HepG2 (cell line): ENCODE results near the gene NEGR1. TPM values are rescaled to one million over a fixed set of nuclear protein-coding genes. Genes with fewer than 3 reads are reported as not detected.

Source experiments
- ATAC-seq: fragments of 200-7000 bp; cut with Tn5 transposase; 3 replicates; pipeline ENCODE4 v1.9.1; 2020; ENCODE audit warnings: mild to moderate bottlenecking, moderate library complexity
- BruUV-seq: library from RNA; stranded (reverse); fragments of 400-500 nt; replicated peaks from 2 replicates; lab custom pipeline; 2021; lab: Mats Ljungman, UMichigan
- CTCF ChIA-PET: fragments of 300-600 bp; formaldehyde crosslinking; extraction: SDS; loops from one replicate; lab custom pipeline; 2021; ENCODE audit warnings: low total read pairs, inconsistent platforms, low intra/inter-chr PET ratio; lab: Yijun Ruan, JAX
- POLR2A ChIA-PET: fragments of 350-600 bp; sonication (Branson Sonifier 250); formaldehyde crosslinking; loops from one replicate; lab custom pipeline; 2020; ENCODE audit warnings: antibody characterized with exemption, inconsistent platforms; lab: Yijun Ruan, JAX
- DNase-seq: peaks from one replicate; pipeline ENCODE4 v3.0.0-alpha.2; 2015; ENCODE audit warnings: low spot score
- FAIRE-seq: peaks from 3 replicates; lab custom pipeline; 2011; peaks lifted over from hg19 to GRCh38; lab: Jason Lieb, UNC
- H2AFZ ChIP-seq: one replicate; pipeline ENCODE4 v1.6.1; 2011; ENCODE audit warnings: low read length, inconsistent platforms
- H3K27ac ChIP-seq: fragments of 300-600 bp; 3 replicates; pipeline ENCODE4 v1.8.0; 2011; ENCODE audit warnings: mixed run types, mild to moderate bottlenecking, mixed read lengths, low read length, inconsistent platforms; ENCODE audit not compliant: insufficient read depth; ENCODE audit errors: extremely low read length
- H3K27me3 ChIP-seq, 2 experiments: fragments of 200-600 bp in 1 of 2; 2 replicates in 1 of 2; 3 replicates in 1 of 2; pipeline versions ENCODE4 v1.6.0 to v1.8.0; 2011; ENCODE audit warnings: low read length in 2 of 2, mild to moderate bottlenecking in 2 of 2, moderate library complexity in 2 of 2, inconsistent platforms in 1 of 2; ENCODE audit not compliant: insufficient read depth in 2 of 2, control insufficient read depth in 1 of 2
- H3K36me3 ChIP-seq, 2 experiments: fragments of 200-600 bp in 1 of 2; replicated peaks in 1 of 2; 2 replicates in 1 of 2; 3 replicates in 1 of 2; pipeline versions ENCODE4 v1.5.1 to v1.8.0; 2011; ENCODE audit warnings: low read length in 2 of 2, inconsistent platforms in 1 of 2; ENCODE audit not compliant: insufficient read depth in 2 of 2, control insufficient read depth in 1 of 2
- H3K4me1 ChIP-seq: 2 replicates; pipeline ENCODE4 v1.5.1; 2012; ENCODE audit warnings: low read length, inconsistent platforms; ENCODE audit not compliant: insufficient read depth
- H3K4me2 ChIP-seq: 2 replicates; pipeline ENCODE4 v1.6.0; 2011; ENCODE audit warnings: low read depth, low read length, inconsistent platforms
- H3K4me3 ChIP-seq, 3 experiments: fragments of 200-600 bp in 1 of 3; sonication (generic), shearing (Covaris generic) in 1 of 3; replicated peaks in 1 of 3; 2 replicates each; pipeline ENCODE4 v1.5.1; 2011 to 2016; ENCODE audit warnings: low read length in 3 of 3, inconsistent platforms in 2 of 3, low read depth in 2 of 3, mild to moderate bottlenecking in 2 of 3, control low read depth in 1 of 3, mixed read lengths in 1 of 3; ENCODE audit not compliant: insufficient read depth in 1 of 3
- H3K79me2 ChIP-seq: one replicate; pipeline ENCODE4 v1.6.1; 2011; ENCODE audit warnings: low read length, inconsistent platforms; ENCODE audit not compliant: insufficient read depth
- H3K9ac ChIP-seq: 2 replicates; pipeline ENCODE4 v1.6.0; 2011; ENCODE audit warnings: mild to moderate bottlenecking, low read depth, low read length, inconsistent platforms; ENCODE audit not compliant: insufficient read depth
- H3K9me3 ChIP-seq: 2 replicates; pipeline ENCODE4 v1.5.1; 2012; ENCODE audit warnings: mild to moderate bottlenecking, low read length
- H4K20me1 ChIP-seq: 2 replicates; pipeline ENCODE4 v1.6.0; 2011; ENCODE audit warnings: inconsistent platforms, mild to moderate bottlenecking, low read length, moderate library complexity; ENCODE audit not compliant: insufficient read depth
- KAT2B ChIP-seq: fragments of 150-350 bp; IDR thresholded peaks from 2 replicates; pipeline ENCODE4 v1.6.1; 2014; ENCODE audit warnings: low read depth, low read length, borderline replicate concordance
- MAFF ChIP-seq: IDR thresholded peaks from 2 replicates; pipeline ENCODE4 v1.6.1; 2011; ENCODE audit warnings: low read depth, low read length, improper control_type of control experiment
- MAFK ChIP-seq, 2 experiments: IDR thresholded peaks in 1 of 2; conservative IDR thresholded peaks in 1 of 2; 2 replicates each; pipeline ENCODE4 v1.6.1; 2011; ENCODE audit warnings: improper control_type of control experiment in 2 of 2, low read length in 2 of 2
- MIER2 ChIP-seq: IDR thresholded peaks from 2 replicates; pipeline ENCODE4 v1.6.1; 2016; ENCODE audit warnings: missing biosample characterization, missing genetic modification reagents
- PCBP1 ChIP-seq: fragments of 200-400 bp; formaldehyde crosslinking; IDR thresholded peaks from 2 replicates; pipeline ENCODE4 v1.6.1; 2017; ENCODE audit warnings: mild to moderate bottlenecking, low read depth, low read length, borderline replicate concordance
- ZNF142 ChIP-seq: sonication (generic); formaldehyde crosslinking; IDR thresholded peaks from 2 replicates; pipeline ENCODE4 v1.4.0; 2020; ENCODE audit warnings: missing genetic modification reagents
- WGBS: methylation state at CpG from one replicate; pipeline ENCODE4 v1.1.6; 2017; ENCODE audit warnings: low lambda C conversion rate; 5-methylcytosine and 5-hydroxymethylcytosine counted together
- in situ Hi-C: cut with HindIII; loops from 2 replicates; pipeline ENCODE4 v1.10.0; 2017; ENCODE audit warnings: low pct_unique_long_range_greater_than_20kb; ENCODE audit not compliant: extremely low pct_ligation_motif_present
- intact Hi-C: fragments of 100-400 bp; cut with micrococcal nuclease; formaldehyde crosslinking; loops from one replicate; pipeline ENCODE4 v1.10.0; 2022; ENCODE audit not compliant: unreplicated experiment
- polyA plus RNA-seq, 8 experiments: library from polyadenylated mRNA; depleted of rRNA in 3 of 8; stranded (reverse) in 7 of 8; unstranded in 1 of 8; fragments of >200 nt; fragmentation: Illumina TruSeq in 4 of 8; extraction: Trizol in 4 of 8; gene quantifications; 2 replicates each; pipeline versions ENCODE4 v1.2.1 to v1.2.3, GENCODE V29; 2011 to 2016; ENCODE audit warnings: low read depth in 4 of 8, missing spikeins in 1 of 8, mixed read lengths in 1 of 8; ENCODE audit not compliant: insufficient read depth in 1 of 8
- total RNA-seq, 5 experiments: library from RNA; depleted of rRNA; stranded (reverse); fragments of >200 nt; fragmentation: Illumina TruSeq; extraction: Trizol; gene quantifications; 2 replicates each; pipeline ENCODE4 v1.2.3, GENCODE V29; 2016; ENCODE audit warnings: low read depth in 1 of 5

Gene NEGR1
- total and polyA plus RNA-seq, 2 of the 13 experiments (the other 11 are each of a cell fraction or from before 2014, with no cell fraction given): not detected

- ChIA-PET POLR2A (no interaction called here), CTCF (no interaction called here)
- Histone ChIP-seq H3K4me3 (no peak overlapping the region), H3K27ac (no peak overlapping the region), H4K20me1 (no peaks in the 10 kb centered on the region), H3K36me3 (no peaks in the 10 kb centered on the region), H3K9me3 (no peaks in the 10 kb centered on the region), H3K9ac (no peak overlapping the region), H3K4me1 (no peaks in the 10 kb centered on the region), H3K27me3 (no peaks in the 10 kb centered on the region), H3K79me2 (no peaks in the 10 kb centered on the region), H2AFZ (no peak overlapping the region), H3K4me2 (no peak overlapping the region)
- WGBS: 13% methylated on average over 3 of the region's 3 CpGs
- no TSS peak for BruUV-seq
- no peak for DNase-seq
- in situ Hi-C loops (no loop called here), intact Hi-C loops (no loop called here)
- FAIRE-seq: no peak
- no peak for ATAC-seq
- TF ChIP-seq KAT2B: no peak
- TF ChIP-seq MIER2 (CRISPR knock-in tag): no peak
- TF ChIP-seq MAFK (conservative IDR thresholded peaks at IDR 0.05 in 1 of 2, IDR thresholded peaks at IDR 0.05 in 1 of 2; ENCODE audit: low read length in 2 of 2): peak in 1 of 2 experiments; percentile 61; a peak in 2 of 4 replicates
- TF ChIP-seq PCBP1: no peak
- TF ChIP-seq ZNF142: no peak
- peak; percentile 31; the same call in 1 of the 2 replicates for TF ChIP-seq MAFF
These were observed 195.9 kb downstream of the NEGR1 start for GRCh38 chr1:72086394-72086793.
